Neutrophil (primary cell): ENCODE data around the gene ALPK3.

Experiments used
- H3K27ac ChIP-seq: fragments of 200-600 bp; sonication (generic); 2 replicates; pipeline ENCODE4 v1.5.1; 2016; ENCODE audit warnings: mild to moderate bottlenecking, moderate library complexity
- H3K27me3 ChIP-seq: fragments of 200-600 bp; sonication (generic); 2 replicates; pipeline ENCODE4 v1.6.0; 2016; ENCODE audit warnings: mild to moderate bottlenecking
- H3K36me3 ChIP-seq: fragments of 200-600 bp; sonication (generic); 2 replicates; pipeline ENCODE4 v1.5.1; 2017
- H3K4me1 ChIP-seq, 2 experiments: fragments of 200-600 bp in 1 of 2; sonication (generic) in 1 of 2; 1 replicate in 1 of 2; 2 replicates in 1 of 2; pipeline versions ENCODE4 v1.5.1 to v1.6.1; 2013 to 2016; ENCODE audit warnings: low read depth in 1 of 2, low read length in 1 of 2, mild to moderate bottlenecking in 1 of 2, moderate library complexity in 1 of 2; ENCODE audit not compliant: control insufficient read depth in 1 of 2, insufficient read depth in 1 of 2
- H3K4me3 ChIP-seq, 2 experiments: fragments of 200-600 bp in 1 of 2; sonication (generic) in 1 of 2; 1 replicate in 1 of 2; 2 replicates in 1 of 2; pipeline ENCODE4 v1.5.1; 2013 to 2016; ENCODE audit warnings: low read depth in 1 of 2, low read length in 1 of 2, mild to moderate bottlenecking in 1 of 2, moderate library complexity in 1 of 2
- H3K9me3 ChIP-seq: fragments of 200-600 bp; sonication (generic); 2 replicates; pipeline ENCODE4 v1.5.1; 2016
- TF ChIP-seq, protein P1 (sequence below): fragments of 200-600 bp; sonication (generic); IDR thresholded peaks from 2 replicates; pipeline ENCODE4 v1.5.1; 2016; ENCODE audit warnings: antibody characterized with exemption

Gene ALPK3

DNA sequence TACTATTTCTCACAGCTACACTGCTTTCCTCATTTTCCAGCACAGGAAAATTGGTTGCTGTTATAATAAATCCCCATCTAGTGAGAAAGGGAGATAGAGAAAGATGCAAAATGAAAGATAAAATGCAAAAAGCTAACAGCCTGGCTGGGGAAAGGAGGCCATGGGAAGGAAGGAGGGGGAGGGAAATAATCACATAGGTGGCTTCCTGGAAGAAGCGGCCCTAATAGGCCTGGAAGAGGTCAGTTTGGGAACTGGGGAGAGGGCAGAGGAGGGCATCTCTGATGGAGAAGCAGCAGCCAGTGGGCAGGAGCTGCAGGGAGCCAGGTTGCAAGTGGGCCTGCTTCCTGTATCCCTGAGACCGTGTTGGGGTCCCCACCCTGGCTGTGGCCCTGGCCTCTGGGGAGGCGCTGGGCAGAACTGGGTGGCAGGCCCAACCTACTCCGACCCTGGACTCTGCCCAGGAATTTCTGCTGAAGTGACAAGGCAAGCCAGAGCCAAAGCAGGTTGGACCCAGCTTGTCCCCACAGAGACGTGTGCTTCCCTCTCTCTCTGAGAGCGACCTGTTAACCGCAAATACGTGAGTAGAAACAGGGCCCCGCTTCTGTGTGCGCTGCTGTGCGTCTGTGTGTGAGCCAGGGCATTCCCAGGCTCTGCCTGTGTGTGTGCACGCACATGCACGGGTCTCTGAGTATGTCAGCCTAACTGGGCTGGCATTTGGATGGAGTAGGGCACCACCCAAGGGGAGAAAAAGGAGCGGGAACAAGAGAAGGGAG lies 69.2 kb downstream of the ALPK3 start:
- no peak overlapping the region for H3K4me3 ChIP-seq
- TF ChIP-seq, protein P1, sequence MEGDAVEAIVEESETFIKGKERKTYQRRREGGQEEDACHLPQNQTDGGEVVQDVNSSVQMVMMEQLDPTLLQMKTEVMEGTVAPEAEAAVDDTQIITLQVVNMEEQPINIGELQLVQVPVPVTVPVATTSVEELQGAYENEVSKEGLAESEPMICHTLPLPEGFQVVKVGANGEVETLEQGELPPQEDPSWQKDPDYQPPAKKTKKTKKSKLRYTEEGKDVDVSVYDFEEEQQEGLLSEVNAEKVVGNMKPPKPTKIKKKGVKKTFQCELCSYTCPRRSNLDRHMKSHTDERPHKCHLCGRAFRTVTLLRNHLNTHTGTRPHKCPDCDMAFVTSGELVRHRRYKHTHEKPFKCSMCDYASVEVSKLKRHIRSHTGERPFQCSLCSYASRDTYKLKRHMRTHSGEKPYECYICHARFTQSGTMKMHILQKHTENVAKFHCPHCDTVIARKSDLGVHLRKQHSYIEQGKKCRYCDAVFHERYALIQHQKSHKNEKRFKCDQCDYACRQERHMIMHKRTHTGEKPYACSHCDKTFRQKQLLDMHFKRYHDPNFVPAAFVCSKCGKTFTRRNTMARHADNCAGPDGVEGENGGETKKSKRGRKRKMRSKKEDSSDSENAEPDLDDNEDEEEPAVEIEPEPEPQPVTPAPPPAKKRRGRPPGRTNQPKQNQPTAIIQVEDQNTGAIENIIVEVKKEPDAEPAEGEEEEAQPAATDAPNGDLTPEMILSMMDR: no peak
- H3K9me3 ChIP-seq: no peaks in the 10 kb centered on the region
- H3K27ac ChIP-seq: no peak overlapping the region
- H3K36me3 ChIP-seq: no peaks in the 10 kb centered on the region
- no peaks in the 10 kb centered on the region for H3K27me3 ChIP-seq
- no peaks in the 10 kb centered on the region for H3K4me1 ChIP-seq

DNA sequence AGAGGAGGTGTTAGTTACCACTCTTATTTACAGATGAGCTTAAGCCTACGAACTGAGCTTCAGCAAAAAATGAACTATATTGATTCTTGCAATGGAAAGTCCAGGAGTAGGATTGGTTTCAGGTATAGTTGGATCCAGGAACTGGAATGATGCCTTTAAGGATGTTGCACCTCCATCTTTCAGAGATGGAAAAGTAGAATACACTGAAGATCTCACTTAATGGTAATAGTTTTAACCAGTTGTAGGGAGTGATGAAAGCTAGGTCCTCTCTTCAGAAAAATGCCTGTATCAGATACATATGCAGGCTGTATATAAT lies 69.8 kb downstream of the ALPK3 start:
- Histone ChIP-seq H3K9me3 (no peaks in the 10 kb centered on the region), H3K4me1 (no peaks in the 10 kb centered on the region), H3K36me3 (no peaks in the 10 kb centered on the region), H3K4me3 (no peak overlapping the region), H3K27ac (no peak overlapping the region), H3K27me3 (no peaks in the 10 kb centered on the region)
- TF ChIP-seq, protein P1: no peak

DNA sequence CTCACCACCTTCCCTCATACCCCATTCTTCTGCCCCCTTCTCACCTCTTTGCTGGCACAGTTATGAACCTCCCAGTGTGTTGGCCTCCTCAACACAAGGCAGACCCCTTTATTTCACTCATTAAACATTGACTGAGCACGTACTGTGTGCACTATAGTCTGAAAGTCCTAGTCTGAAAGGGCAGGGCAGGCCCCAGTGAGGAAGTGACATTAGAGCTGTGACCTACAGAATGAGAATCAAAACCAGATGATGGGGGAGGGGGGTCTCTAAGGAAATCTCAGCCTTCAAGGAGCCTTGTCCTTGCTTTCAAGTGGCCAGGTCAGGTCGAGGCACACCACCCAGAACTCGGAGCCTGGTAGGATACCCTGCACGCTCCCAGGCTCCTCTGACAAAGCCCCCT lies 70.8 kb downstream of the ALPK3 start:
- Histone ChIP-seq H3K36me3 (no peaks in the 10 kb centered on the region), H3K27ac (no peak overlapping the region), H3K9me3 (no peaks in the 10 kb centered on the region), H3K27me3 (no peaks in the 10 kb centered on the region), H3K4me3 (no peak overlapping the region), H3K4me1 (no peaks in the 10 kb centered on the region)
- TF ChIP-seq, protein P1: no peak

DNA sequence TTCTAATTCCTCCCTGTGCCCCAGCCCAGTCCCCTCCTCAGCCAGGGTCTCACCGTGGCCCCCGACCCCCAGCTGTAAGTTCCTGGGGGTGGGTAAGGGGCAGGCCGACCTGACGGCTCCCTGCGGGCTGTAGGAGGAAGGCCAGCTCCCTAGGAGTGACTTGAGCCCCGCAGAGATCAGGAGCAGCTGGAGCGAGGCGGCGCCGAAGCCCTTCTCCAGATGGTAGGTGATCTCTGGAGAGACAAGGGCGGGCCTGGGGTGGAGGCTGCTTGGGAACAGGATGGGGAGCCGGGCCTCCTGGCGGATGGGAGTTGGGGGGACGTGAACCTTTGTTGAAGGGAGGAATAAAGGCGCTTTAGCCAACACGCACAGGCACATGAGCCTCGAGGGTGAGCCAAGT lies 71.5 kb downstream of the ALPK3 start:
- H3K27ac ChIP-seq: no peak overlapping the region
- H3K4me1 ChIP-seq: no peaks in the 10 kb centered on the region
- TF ChIP-seq, protein P1: no peak

DNA sequence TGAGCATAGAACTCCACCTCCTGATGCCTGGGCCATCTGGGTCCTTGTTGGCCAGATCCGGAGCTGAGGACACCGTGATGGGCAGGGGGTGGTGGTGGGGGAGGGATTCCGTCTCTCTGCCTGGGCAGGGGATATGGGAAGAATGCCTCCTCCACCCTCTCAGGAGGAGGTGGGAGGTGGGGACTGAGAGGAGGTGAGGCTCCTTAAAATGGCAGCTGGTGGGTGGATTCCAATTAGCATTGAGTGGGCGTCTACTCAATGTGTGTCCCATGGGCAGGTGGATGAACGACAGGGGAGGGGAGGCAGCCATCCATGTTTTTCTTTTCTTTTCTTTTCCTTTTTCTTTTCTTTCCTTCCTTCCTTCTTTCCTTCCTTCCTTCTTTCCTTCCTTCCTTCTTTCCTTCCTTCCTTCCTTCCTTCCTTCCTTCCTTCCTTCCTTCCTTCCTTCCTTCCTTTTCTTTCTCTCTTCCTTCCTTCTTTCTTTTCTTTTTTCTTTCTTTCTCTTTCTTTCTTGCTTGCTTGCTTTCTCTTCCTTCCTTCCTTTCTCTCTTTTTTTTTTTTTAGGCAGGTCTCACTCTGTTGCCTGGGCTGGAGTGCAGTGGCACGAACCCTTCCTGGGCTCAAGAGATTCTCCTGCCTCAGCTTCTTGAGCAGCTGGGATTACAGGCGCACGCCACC lies 72.3 kb downstream of the ALPK3 start:
- no peak overlapping the region for H3K27ac ChIP-seq
- H3K27me3 ChIP-seq: no peaks in the 10 kb centered on the region
- H3K4me3 ChIP-seq: no peak overlapping the region
- H3K4me1 ChIP-seq: no peaks in the 10 kb centered on the region
- no peaks in the 10 kb centered on the region for H3K9me3 ChIP-seq
- TF ChIP-seq, protein P1: no peak
- H3K36me3 ChIP-seq: no peaks in the 10 kb centered on the region

More for the DNA sequence above, 71.5 kb downstream of the ALPK3 start:
- H3K9me3 ChIP-seq: no peaks in the 10 kb centered on the region
- no peak overlapping the region for H3K4me3 ChIP-seq
- no peaks in the 10 kb centered on the region for H3K27me3 ChIP-seq
- no peaks in the 10 kb centered on the region for H3K36me3 ChIP-seq
